ENCODE data around the gene USP30.

USP30 gene

GRCh38 chr12:109112720-109113465 is 60.5 kb downstream of the USP30 start:
- Histone ChIP-seq H4K20me1 (ENCODE audit: insufficient read depth, low read length) (peaks cover 17% of the 10 kb centered on the region; the same call in 1 of the 2 replicates), H3K27me3 (ENCODE audit: insufficient read depth, low read length, poor library complexity) (no peaks in the 10 kb centered on the region), H3K27ac (ENCODE audit: low read length) (no peak overlapping the region), H3K4me3 (ENCODE audit: low read depth in 1 of 2, low read length in 2 of 2) (no peak overlapping the region), H3K79me2 (ENCODE audit: insufficient read depth, low read length) (no peaks in the 10 kb centered on the region), H3K9ac (ENCODE audit: low read depth, low read length) (no peak overlapping the region), H3K36me3 (ENCODE audit: insufficient read depth, low read length) (peaks cover 26% of the 10 kb centered on the region), H2AFZ (ENCODE audit: low read depth, low read length) (no peak overlapping the region), H3K4me1 (ENCODE audit: insufficient read depth, low read length) (peaks cover 21% of the 10 kb centered on the region), H3K4me2 (ENCODE audit: insufficient read depth, low read length) (no peak overlapping the region), H3K9me3 (ENCODE audit: insufficient read depth, low read length, severe bottlenecking) (no peaks in the 10 kb centered on the region)
- ATAC-seq (ENCODE audit: insufficient read depth, low read depth) (no peak), DNase-seq (no peak)
- TF ChIP-seq CTCF (IDR thresholded peaks at IDR 0.05; ENCODE audit: borderline replicate concordance, extremely low read depth, low read length, poor library complexity, severe bottlenecking) (no peak), EZH2 (IDR thresholded peaks at IDR 0.05; ENCODE audit: borderline replicate concordance, low read depth, low read length, severe bottlenecking) (no peak)

GRCh38 chr12:109113661-109114321 is 61.4 kb downstream of the USP30 start:
- Histone ChIP-seq H2AFZ (ENCODE audit: low read depth, low read length) (no peak overlapping the region), H3K9me3 (ENCODE audit: insufficient read depth, low read length, severe bottlenecking) (no peaks in the 10 kb centered on the region), H3K4me1 (ENCODE audit: insufficient read depth, low read length) (peaks cover 21% of the 10 kb centered on the region), H3K4me3 (ENCODE audit: low read depth in 1 of 2, low read length in 2 of 2) (no peak overlapping the region), H4K20me1 (ENCODE audit: insufficient read depth, low read length) (peaks cover 15% of the 10 kb centered on the region; the same call in 1 of the 2 replicates), H3K4me2 (ENCODE audit: insufficient read depth, low read length) (no peak overlapping the region), H3K27ac (ENCODE audit: low read length) (no peak overlapping the region), H3K27me3 (ENCODE audit: insufficient read depth, low read length, poor library complexity) (no peaks in the 10 kb centered on the region), H3K79me2 (ENCODE audit: insufficient read depth, low read length) (no peaks in the 10 kb centered on the region), H3K36me3 (ENCODE audit: insufficient read depth, low read length) (peaks cover 19% of the 10 kb centered on the region), H3K9ac (ENCODE audit: low read depth, low read length) (no peak overlapping the region)
- DNase-seq (no peak), ATAC-seq (ENCODE audit: insufficient read depth, low read depth) (no peak)
- TF ChIP-seq EZH2 (IDR thresholded peaks at IDR 0.05; ENCODE audit: borderline replicate concordance, low read depth, low read length, severe bottlenecking) (no peak), CTCF (IDR thresholded peaks at IDR 0.05; ENCODE audit: borderline replicate concordance, extremely low read depth, low read length, poor library complexity, severe bottlenecking) (no peak)

GRCh38 chr12:109114644-109115043 is 62.3 kb downstream of the USP30 start:
- Histone ChIP-seq H3K27me3 (ENCODE audit: insufficient read depth, low read length, poor library complexity) (no peaks in the 10 kb centered on the region), H3K4me3 (ENCODE audit: low read depth in 1 of 2, low read length in 2 of 2) (no peak overlapping the region), H3K27ac (ENCODE audit: low read length) (no peak overlapping the region), H4K20me1 (ENCODE audit: insufficient read depth, low read length) (peaks cover 11% of the 10 kb centered on the region; the same call in 1 of the 2 replicates), H3K4me1 (ENCODE audit: insufficient read depth, low read length) (peaks cover 21% of the 10 kb centered on the region), H3K36me3 (ENCODE audit: insufficient read depth, low read length) (peaks cover 13% of the 10 kb centered on the region), H3K9ac (ENCODE audit: low read depth, low read length) (no peak overlapping the region), H2AFZ (ENCODE audit: low read depth, low read length) (no peak overlapping the region), H3K79me2 (ENCODE audit: insufficient read depth, low read length) (no peaks in the 10 kb centered on the region), H3K4me2 (ENCODE audit: insufficient read depth, low read length) (no peak overlapping the region), H3K9me3 (ENCODE audit: insufficient read depth, low read length, severe bottlenecking) (no peaks in the 10 kb centered on the region)
- ATAC-seq (ENCODE audit: insufficient read depth, low read depth) (no peak), DNase-seq (no peak)
- no peak for TF ChIP-seq EZH2 (IDR thresholded peaks at IDR 0.05; ENCODE audit: borderline replicate concordance, low read depth, low read length, severe bottlenecking)
- TF ChIP-seq CTCF (IDR thresholded peaks at IDR 0.05; ENCODE audit: borderline replicate concordance, extremely low read depth, low read length, poor library complexity, severe bottlenecking) = no peak
